NCI-H2081 (cell line): Measurements from ENCODE around the gene NDUFB4.

Source experiments
- DNase-seq, 2 experiments: peaks; one replicate each; lab custom pipeline; 2025; lab: John Stamatoyannopoulos, UW

NDUFB4 gene

GRCh38 chr3:120596116-120596852 is at the start of gene NDUFB4:
TSS of gene NDUFB4 (plus strand) at chr3:120596336. CDS start at chr3:120596360, 24 bp downstream.
- DNase-seq = peak; percentile 98 to 99

- no peak for DNase-seq
These were observed 45.6 kb upstream of the NDUFB4 start for GRCh38 chr3:120550546-120550945.

- no peak for DNase-seq
These were observed 43.7 kb upstream of the NDUFB4 start for GRCh38 chr3:120552184-120553172.

GRCh38 chr3:120554812-120555606 is 41.1 kb upstream of the NDUFB4 start:
- no peak for DNase-seq

- DNase-seq = no peak
These were observed 40.3 kb upstream of the NDUFB4 start for GRCh38 chr3:120555657-120556509.

- no peak for DNase-seq
These were observed 39.0 kb upstream of the NDUFB4 start for GRCh38 chr3:120557115-120557514.

GRCh38 chr3:120558771-120559241 is 37.3 kb upstream of the NDUFB4 start:
- peak; percentile 77 to 82 for DNase-seq

GRCh38 chr3:120559242-120560061 is 36.7 kb upstream of the NDUFB4 start:
- peak in 1 of 2 experiments; percentile 46 for DNase-seq

- no peak for DNase-seq
These were observed 35.6 kb upstream of the NDUFB4 start for GRCh38 chr3:120560304-120561250.

- peak; percentile 57 to 66 for DNase-seq
These were observed 34.7 kb upstream of the NDUFB4 start for GRCh38 chr3:120561251-120562045.

GRCh38 chr3:120563356-120564022 is 32.6 kb upstream of the NDUFB4 start:
- no peak for DNase-seq

- no peak for DNase-seq
These were observed 29.7 kb upstream of the NDUFB4 start for GRCh38 chr3:120566243-120566975.

- peak; percentile 19 to 60 for DNase-seq
These were observed 28.6 kb upstream of the NDUFB4 start for GRCh38 chr3:120567370-120568201.

- no peak for DNase-seq
These were observed 28.0 kb upstream of the NDUFB4 start for GRCh38 chr3:120568202-120568531.

GRCh38 chr3:120568598-120568997 is 27.5 kb upstream of the NDUFB4 start:
- no peak for DNase-seq
